HCT116 (cell line): ENCODE measurements around the gene C15orf61. TPM values are rescaled to one million over a fixed set of nuclear protein-coding genes. Genes with fewer than 3 reads are reported as not detected.

ENCODE experiments used
- ATAC-seq: fragments of 200-7000 bp; cut with Tn5 transposase; 2 replicates; pipeline ENCODE4 v1.9.1; 2020; ENCODE audit warnings: mild to moderate bottlenecking, moderate library complexity
- BruUV-seq: library from RNA; stranded (reverse); fragments of 400-500 nt; replicated peaks from 2 replicates; lab custom pipeline; 2021; lab: Mats Ljungman, UMichigan
- CTCF ChIA-PET: fragments of 300-600 bp; sonication (Branson Sonifier 250); formaldehyde crosslinking; loops from one replicate; lab custom pipeline; 2021; ENCODE audit warnings: antibody characterized with exemption; lab: Charles Lee
- POLR2A ChIA-PET: fragments of 300-600, 350-600 bp; sonication (Branson Sonifier 250); formaldehyde crosslinking; loops from one replicate; lab custom pipeline; 2021; ENCODE audit warnings: antibody characterized with exemption; lab: Charles Lee
- RAD21 ChIA-PET, 2 experiments: fragments of 300-600 bp; sonication (Branson Sonifier 250); formaldehyde crosslinking; loops; one replicate each; lab custom pipeline; 2023; ENCODE audit warnings: low total read pairs in 2 of 2; ENCODE audit not compliant: uncharacterized antibody in 2 of 2, unreplicated experiment in 2 of 2, low non-redundant PET in 1 of 2; lab: Charles Lee
- DNase-seq: peaks from one replicate; pipeline ENCODE4 v3.0.0-alpha.2; 2010; ENCODE audit warnings: low read depth, low spot score
- H2AFZ ChIP-seq: fragments of 200-600 bp; shearing (Covaris generic), sonication (generic); 2 replicates; pipeline ENCODE4 v1.6.1; 2017; ENCODE audit warnings: low read depth, mixed run types, mixed read lengths, antibody characterized with exemption, low read length; ENCODE audit not compliant: poor library complexity, severe bottlenecking
- H3K27ac ChIP-seq: 2 replicates; pipeline ENCODE4 v1.5.1; 2012; ENCODE audit warnings: low read depth, low read length
- H3K27me3 ChIP-seq: fragments of 200-600 bp; sonication (generic); 2 replicates; pipeline ENCODE4 v1.6.1; 2016; ENCODE audit warnings: mixed run types, low read length, mixed read lengths; ENCODE audit not compliant: insufficient read depth
- H3K36me3 ChIP-seq, 2 experiments: fragments of 200-500 bp in 1 of 2; fragments of 200-600 bp in 1 of 2; sonication (Bioruptor generic) in 1 of 2; sonication (generic) in 1 of 2; 2 replicates each; pipeline versions ENCODE4 v1.5.1 to v1.6.1; 2014 to 2016; ENCODE audit warnings: low read length in 2 of 2, inconsistent platforms in 1 of 2, mixed read lengths in 1 of 2, mixed run types in 1 of 2; ENCODE audit not compliant: insufficient read depth in 2 of 2, control insufficient read depth in 1 of 2
- H3K4me1 ChIP-seq, 2 experiments: fragments of 200-600 bp in 1 of 2; sonication (generic) in 1 of 2; 2 replicates each; pipeline versions ENCODE4 v1.5.1 to v1.6.1; 2012 to 2017; ENCODE audit warnings: low read length in 2 of 2, inconsistent platforms in 1 of 2, mild to moderate bottlenecking in 1 of 2, mixed read lengths in 1 of 2, mixed run types in 1 of 2, moderate library complexity in 1 of 2; ENCODE audit not compliant: insufficient read depth in 2 of 2, control insufficient read depth in 1 of 2
- H3K4me2 ChIP-seq: fragments of 200-600 bp; sonication (generic); 2 replicates; pipeline ENCODE4 v1.6.1; 2017; ENCODE audit warnings: mixed run types, low read length, mixed read lengths
- H3K4me3 ChIP-seq, 2 experiments: fragments of 200-600 bp in 1 of 2; sonication (generic) in 1 of 2; replicated peaks in 1 of 2; 2 replicates each; pipeline ENCODE4 v1.5.1; 2011 to 2016; ENCODE audit warnings: low read length in 2 of 2, control low read depth in 1 of 2, low read depth in 1 of 2, mild to moderate bottlenecking in 1 of 2, mixed read lengths in 1 of 2, mixed run types in 1 of 2
- H3K79me2 ChIP-seq: fragments of 200-600 bp; sonication (generic); 2 replicates; pipeline ENCODE4 v1.6.1; 2017; ENCODE audit warnings: mild to moderate bottlenecking, mixed run types, low read length, moderate library complexity, mixed read lengths; ENCODE audit not compliant: insufficient read depth
- H3K9ac ChIP-seq: fragments of 200-600 bp; sonication (generic); 2 replicates; pipeline ENCODE4 v1.6.1; 2016; ENCODE audit warnings: low read length, mixed read lengths
- H3K9me2 ChIP-seq: fragments of 200-600 bp; sonication (generic), shearing (Covaris generic); 2 replicates; pipeline ENCODE4 v1.6.1; 2017; ENCODE audit warnings: mixed run types, mild to moderate bottlenecking, moderate library complexity; ENCODE audit not compliant: insufficient read depth
- H3K9me3 ChIP-seq, 2 experiments: fragments of 200-500 bp in 1 of 2; fragments of 200-600 bp in 1 of 2; sonication (Bioruptor generic) in 1 of 2; sonication (generic) in 1 of 2; 2 replicates each; pipeline ENCODE4 v1.6.1; 2014 to 2017; ENCODE audit warnings: low read length in 2 of 2, mixed read lengths in 2 of 2, inconsistent platforms in 1 of 2, low read depth in 1 of 2, mild to moderate bottlenecking in 1 of 2, mixed run types in 1 of 2, moderate library complexity in 1 of 2; ENCODE audit not compliant: control insufficient read depth in 1 of 2, insufficient read depth in 1 of 2
- H4K20me1 ChIP-seq: fragments of 200-600 bp; sonication (generic), shearing (Covaris generic); 2 replicates; pipeline ENCODE4 v1.6.1; 2017; ENCODE audit warnings: mixed run types, mild to moderate bottlenecking, moderate library complexity; ENCODE audit not compliant: insufficient read depth
- ATF3 ChIP-seq: IDR thresholded peaks from 2 replicates; pipeline ENCODE4 v1.6.1; 2012
- CEBPB ChIP-seq: IDR thresholded peaks from 2 replicates; pipeline ENCODE4 v1.6.1; 2012; ENCODE audit warnings: low read depth
- EGR1 ChIP-seq: IDR thresholded peaks from 2 replicates; pipeline ENCODE4 v1.6.1; 2012; ENCODE audit warnings: low read depth
- ELF1 ChIP-seq: IDR thresholded peaks from 2 replicates; pipeline ENCODE4 v1.6.1; 2012; ENCODE audit warnings: low read depth, borderline replicate concordance
- JUND ChIP-seq: IDR thresholded peaks from 2 replicates; pipeline ENCODE4 v1.6.1; 2012
- POLR2A ChIP-seq: IDR thresholded peaks from 2 replicates; pipeline ENCODE4 v1.7.0; 2011; ENCODE audit warnings: borderline replicate concordance; ENCODE audit not compliant: insufficient read depth, insufficient read length; ENCODE audit errors: extremely low read depth
- SIN3A ChIP-seq: IDR thresholded peaks from 2 replicates; pipeline ENCODE4 v1.6.1; 2012; ENCODE audit warnings: low read depth
- SP1 ChIP-seq: IDR thresholded peaks from 2 replicates; pipeline ENCODE4 v1.6.1; 2012; ENCODE audit warnings: low read depth
- TCF7L2 ChIP-seq: IDR thresholded peaks from 2 replicates; pipeline ENCODE4 v1.7.0; 2011; ENCODE audit warnings: borderline replicate concordance, inconsistent platforms; ENCODE audit not compliant: insufficient read depth, insufficient read length; ENCODE audit errors: extremely low read depth
- YY1 ChIP-seq: IDR thresholded peaks from 2 replicates; pipeline ENCODE4 v1.6.1; 2011; ENCODE audit warnings: low read length, low read depth, moderate library complexity, mild to moderate bottlenecking; ENCODE audit not compliant: insufficient replicate concordance; ENCODE audit errors: extremely low read depth
- ZFX ChIP-seq: fragments of 450-650 bp; IDR thresholded peaks from 2 replicates; pipeline ENCODE4 v1.6.1; 2017
- ZNF274 ChIP-seq: fragments of 200-500 bp; sonication (Bioruptor generic); IDR thresholded peaks from 2 replicates; pipeline ENCODE4 v1.6.1; 2014; ENCODE audit warnings: mild to moderate bottlenecking, low read depth, low read length, inconsistent platforms
- intact Hi-C: fragments of 100-400 bp; cut with micrococcal nuclease; formaldehyde crosslinking; loops from 2 replicates; pipeline ENCODE4 v1.10.0; 2022
- total RNA-seq: library from RNA; stranded (reverse); gene quantifications from one replicate; pipeline ENCODE4 v1.2.1, GENCODE V29; 2021; ENCODE audit not compliant: unreplicated experiment
- TF ChIP-seq, protein P1 (sequence below): IDR thresholded peaks from 2 replicates; pipeline ENCODE4 v1.6.1; 2012

The C15orf61 gene
- total RNA-seq, 1 experiment from 2014 or later: 9.9 TPM

DNA sequence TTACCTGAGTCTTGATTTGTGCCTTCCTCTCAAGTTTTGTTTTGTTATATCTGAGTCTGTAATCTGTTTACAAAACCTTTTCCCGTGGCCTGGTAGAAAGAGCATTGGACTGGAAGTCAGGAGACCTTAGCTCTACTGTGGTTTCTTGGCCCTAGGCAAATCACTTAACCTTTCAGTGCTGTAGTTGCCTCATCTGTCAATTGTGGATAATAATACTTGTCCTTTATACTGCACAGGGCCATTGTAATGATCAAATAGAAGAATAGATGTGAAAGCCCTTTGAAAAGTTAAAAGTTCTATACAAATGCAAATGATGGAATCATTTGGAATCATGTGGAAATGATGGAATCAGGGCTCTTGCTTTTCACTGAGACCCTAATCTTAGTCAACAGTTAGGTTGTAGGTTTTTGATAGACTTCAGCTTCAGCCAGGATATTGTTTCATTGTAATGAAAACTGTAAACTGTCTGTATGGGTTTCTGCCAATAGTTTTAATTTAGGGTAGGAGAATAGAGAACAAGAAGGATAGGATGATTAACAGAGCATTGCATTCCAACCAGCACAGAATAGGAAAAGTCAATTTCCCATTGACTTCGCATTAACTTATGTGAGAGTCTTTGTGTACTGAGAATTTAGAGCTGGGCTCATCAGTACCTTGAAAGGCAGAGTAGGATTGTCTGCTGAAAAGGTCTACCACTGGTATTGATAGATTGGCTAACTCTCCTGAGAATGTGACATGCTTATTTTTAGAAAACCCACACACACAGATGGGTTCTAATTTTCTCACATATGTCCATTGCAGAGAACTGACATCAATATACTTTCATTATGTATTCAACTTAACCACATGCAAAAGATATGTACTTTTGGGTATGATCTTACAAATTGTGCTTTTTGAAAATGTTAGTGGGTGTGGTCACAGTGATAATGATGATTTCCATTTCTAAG, 43.4 kb downstream of the C15orf61 start:
- H3K79me2 ChIP-seq: no peaks in the 10 kb centered on the region
- RAD21 ChIA-PET: no interaction called here
- POLR2A ChIA-PET: no interaction called here
- no peaks in the 10 kb centered on the region for H3K4me1 ChIP-seq
- no peaks in the 10 kb centered on the region for H3K9me2 ChIP-seq
- H3K4me2 ChIP-seq: no peak overlapping the region
- H4K20me1 ChIP-seq: no peaks in the 10 kb centered on the region
- no peak overlapping the region for H3K9ac ChIP-seq
- DNase-seq (no peak), ATAC-seq (no peak)
- H3K36me3 ChIP-seq: no peaks in the 10 kb centered on the region
- TF ChIP-seq YY1 (no peak), ZNF274 (no peak), ZFX (no peak), SIN3A (no peak), TCF7L2 (no peak), POLR2A (no peak), CEBPB (no peak), ELF1 (no peak), SP1 (no peak), ATF3 (no peak), EGR1 (no peak), JUND (no peak)
- TF ChIP-seq, protein P1, sequence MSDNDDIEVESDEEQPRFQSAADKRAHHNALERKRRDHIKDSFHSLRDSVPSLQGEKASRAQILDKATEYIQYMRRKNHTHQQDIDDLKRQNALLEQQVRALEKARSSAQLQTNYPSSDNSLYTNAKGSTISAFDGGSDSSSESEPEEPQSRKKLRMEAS: no peak
- no TSS peak for BruUV-seq
- H3K4me3 ChIP-seq: no peak overlapping the region
- intact Hi-C loops: no loop called here
- CTCF ChIA-PET: no interaction called here
- no peaks in the 10 kb centered on the region for H3K9me3 ChIP-seq
- H3K27ac ChIP-seq: no peak overlapping the region
- no peak overlapping the region for H2AFZ ChIP-seq
- no peaks in the 10 kb centered on the region for H3K27me3 ChIP-seq
